Limb (tissue), 2 donors: Measurements from ENCODE around the gene AMPH.
"Not testable (repeated sequence)": the region's sequence is repeated elsewhere in the genome, so short reads cannot be mapped to it uniquely, and the experiment has no call there.

ENCODE experiments used
- DNase-seq, 2 donors: peaks; one replicate each; pipeline ENCODE4 v3.0.0-alpha.2; 2016; ENCODE audit errors: extremely low spot score in 2 of 2

Gene AMPH

GRCh38 chr7:38354271-38354851, 276.8 kb downstream of the AMPH start:
- not testable (repeated sequence) for DNase-seq

DNA sequence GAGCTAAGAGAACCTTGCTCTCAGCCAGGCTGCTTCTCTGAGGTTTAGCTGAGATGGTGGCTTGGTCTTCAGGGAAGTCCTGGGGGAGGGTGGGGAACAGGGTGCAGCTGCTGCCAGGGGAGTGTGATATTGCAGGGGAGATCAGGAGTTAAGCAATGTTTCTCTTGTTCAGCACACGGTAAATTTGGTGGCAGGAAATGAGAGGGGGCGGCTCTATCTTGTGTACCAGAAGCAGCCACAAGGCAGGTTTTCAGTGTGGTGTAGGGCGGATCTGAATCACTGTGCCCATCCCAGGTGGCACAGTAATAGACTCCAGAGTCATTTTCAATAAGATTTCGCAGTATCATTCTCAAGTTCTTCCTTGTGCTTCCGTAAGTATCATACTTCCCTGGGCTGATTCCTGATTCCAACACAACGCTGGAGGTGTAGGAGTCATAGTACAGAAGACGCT, 277.7 kb downstream of the AMPH start:
- DNase-seq: not testable (repeated sequence)

DNA sequence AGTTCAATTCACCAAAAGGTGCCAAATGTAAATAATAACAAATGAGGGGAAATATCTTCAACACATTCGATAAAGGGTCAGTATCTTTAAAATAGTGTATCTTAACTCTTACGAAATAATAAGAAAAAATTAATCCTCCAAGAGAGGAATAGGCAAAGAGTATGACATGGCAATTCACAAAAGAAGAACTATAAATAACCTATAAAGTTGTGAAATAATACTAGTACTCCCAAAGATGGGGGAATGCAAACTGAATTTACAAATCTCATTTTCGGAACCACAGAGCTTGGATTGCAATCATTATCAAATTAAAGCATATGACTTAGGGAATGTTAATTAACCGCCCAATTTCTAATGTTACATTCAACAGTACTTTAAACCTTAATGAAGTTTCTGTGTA, 279.6 kb downstream of the AMPH start:
- no peak for DNase-seq

GRCh38 chr7:38350777-38351176, 280.4 kb downstream of the AMPH start:
- not testable (repeated sequence) for DNase-seq

DNA sequence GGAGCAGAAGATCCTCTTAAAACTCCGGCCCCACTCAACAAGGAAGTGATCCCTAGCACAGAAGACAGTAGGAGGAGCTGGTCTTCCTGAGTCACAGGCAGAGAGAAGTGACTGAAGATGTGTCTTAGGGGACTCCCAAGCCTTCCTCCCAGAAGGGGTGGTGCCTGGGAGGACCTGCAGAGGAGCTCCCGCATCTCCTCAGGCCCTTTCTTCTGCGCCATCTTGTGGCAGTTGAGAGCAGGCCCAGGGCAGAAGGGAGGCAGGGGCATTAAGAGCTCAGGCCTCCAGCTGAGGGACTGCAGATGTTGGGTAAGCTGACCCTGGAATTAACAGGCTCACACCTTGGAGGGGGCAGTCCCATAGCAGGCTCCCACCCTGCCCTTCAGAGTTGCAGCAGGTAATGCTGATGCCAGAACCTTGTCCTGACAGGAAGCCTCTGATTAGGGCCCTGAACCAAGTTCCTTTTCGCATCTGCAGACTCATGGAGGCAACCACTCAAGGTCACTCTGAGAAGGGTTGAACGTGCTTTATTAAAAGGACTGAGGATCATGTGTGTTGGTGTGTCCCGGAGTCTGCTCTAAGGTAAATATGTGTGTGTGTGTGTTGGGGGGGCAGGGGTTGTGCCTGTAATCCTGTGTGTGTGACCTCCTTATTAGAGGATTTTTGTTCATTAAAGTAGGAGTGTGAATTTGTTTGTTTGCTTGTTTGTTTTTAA, 281.1 kb downstream of the AMPH start:
- DNase-seq: not testable (repeated sequence)

GRCh38 chr7:38349126-38349795, 281.9 kb downstream of the AMPH start:
- DNase-seq: not testable (repeated sequence)

DNA sequence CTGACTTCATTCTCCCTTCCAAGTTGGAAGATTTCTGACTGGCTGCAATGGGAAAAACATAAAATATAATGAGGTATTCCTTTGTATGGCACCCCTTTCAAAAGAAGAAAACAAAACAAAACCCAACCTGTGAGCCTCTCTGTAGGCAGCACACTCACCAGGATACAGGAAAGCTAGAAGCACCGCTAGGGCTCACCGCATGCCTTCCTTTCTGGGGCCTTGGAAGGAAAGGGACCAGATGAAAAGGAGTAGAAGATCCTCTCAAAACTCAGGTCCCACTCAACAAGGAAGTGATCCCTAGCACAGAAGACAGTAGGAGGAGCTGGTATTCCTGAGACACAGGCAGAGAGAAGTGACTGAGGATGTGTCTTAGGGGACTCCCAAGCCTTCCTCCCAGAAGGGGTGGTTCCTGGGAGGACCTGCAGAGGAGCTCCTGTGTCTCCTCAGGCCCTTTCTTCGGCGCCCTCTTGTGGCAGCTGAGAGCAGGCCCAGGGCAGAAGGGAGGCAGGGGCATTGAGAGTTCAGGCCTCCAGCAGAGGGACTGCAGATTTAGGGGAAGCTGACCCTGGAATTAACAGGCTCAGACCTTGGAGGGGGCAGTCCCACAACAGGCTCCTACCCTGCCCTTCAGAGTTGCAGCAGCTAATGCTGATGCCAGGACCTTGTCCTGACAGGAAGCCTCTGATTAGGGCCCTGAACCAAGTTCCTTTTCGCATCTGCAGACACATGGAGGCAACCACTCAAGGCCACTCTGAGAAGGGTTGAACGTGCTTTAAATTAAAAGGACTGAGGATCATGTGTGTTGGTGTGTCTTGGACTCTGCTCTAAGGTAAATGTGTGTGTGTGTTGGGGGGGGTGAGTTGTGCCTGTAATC, 285.6 kb downstream of the AMPH start:
- DNase-seq: not testable (repeated sequence)

DNA sequence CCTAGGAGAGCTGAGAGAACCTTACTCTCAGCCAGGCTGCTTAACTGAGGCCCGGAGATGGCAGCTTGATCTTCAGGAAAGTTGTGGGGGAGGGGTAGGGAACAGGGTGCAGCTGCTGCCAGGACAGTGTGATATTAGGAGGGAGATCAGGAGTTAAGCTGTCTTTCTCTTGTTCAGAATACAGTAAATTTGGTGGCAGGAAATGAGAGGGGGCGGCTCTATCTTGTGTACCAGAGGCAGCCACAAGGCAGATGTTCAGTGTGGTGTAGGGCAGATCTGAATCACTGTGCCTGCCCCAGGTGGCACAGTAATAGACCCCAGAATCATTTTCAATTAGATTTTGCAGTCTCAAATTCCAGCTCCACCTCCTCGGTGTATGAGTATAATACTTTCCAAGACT, 286.4 kb downstream of the AMPH start:
- DNase-seq: not testable (repeated sequence)

DNA sequence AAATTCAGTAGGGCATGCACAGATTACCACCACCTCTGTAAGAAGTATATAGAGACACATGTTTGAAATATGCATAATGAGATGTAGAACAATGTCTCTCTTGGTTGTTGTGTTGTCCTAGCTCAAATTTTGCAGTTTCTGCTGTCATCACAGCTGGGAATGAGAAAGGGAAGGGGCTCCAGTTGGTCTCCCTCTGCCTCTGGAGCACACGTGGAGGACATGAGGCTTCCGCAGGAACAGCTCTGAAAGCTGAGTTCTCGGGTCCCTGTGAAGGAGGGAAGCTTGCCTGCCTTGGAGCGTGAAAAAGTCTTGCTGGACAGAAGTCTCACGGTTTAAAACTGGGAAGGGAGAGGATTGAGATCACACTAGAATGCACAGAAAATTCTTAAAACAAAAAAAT, 289.0 kb downstream of the AMPH start:
- not testable (repeated sequence) for DNase-seq

- not testable (repeated sequence) for DNase-seq
Observed at GRCh38 chr7:38341172-38341705, 289.9 kb downstream of the AMPH start.

DNA sequence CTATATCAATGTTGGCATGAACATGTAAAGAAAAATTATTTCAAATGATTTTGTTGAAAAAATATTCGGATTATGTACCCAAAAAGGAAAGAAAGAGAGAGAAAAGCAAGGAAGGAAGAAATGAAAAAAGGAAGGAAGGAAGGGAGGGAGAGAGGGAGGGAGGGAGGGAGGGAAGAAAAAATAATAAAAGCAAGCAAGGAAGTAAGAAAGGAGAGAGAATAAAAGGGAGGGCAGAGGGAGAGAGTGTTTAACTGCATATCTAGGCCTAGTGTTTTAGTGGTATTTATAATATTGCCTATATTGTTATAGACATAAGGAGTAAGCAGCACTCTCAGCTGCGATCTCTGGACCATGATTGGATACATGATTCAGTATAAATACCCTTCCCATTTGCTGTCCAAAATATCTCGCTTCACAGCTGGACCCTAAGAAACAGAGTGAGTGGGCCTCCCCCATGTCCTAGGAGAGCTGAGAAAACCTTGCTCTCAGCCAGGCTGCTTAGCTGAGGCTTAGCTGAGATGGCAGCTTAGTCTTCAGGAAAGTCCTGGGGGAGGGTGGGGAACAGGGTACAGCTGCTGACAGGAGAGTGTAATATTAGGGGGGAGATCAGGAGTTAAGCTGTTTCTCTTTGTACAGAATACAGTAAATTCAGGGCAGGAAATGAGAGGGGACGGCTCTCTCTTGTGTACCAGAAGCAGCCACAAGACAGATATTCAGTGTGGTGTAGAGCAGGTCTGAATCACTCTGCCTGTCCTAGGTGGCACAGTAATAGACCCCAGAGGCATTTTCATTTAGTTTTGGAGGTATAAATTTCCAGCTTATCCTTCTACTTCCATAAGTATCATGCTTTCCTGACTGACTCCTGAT, 291.0 kb downstream of the AMPH start:
- DNase-seq: no peak

- not testable (repeated sequence) for DNase-seq
Observed at GRCh38 chr7:38336148-38336515, 295.0 kb downstream of the AMPH start.

GRCh38 chr7:38335492-38336147, 295.6 kb downstream of the AMPH start:
- peak in 1 of 2 donors; percentile 74 for DNase-seq

- no peak for DNase-seq
Observed at GRCh38 chr7:38335128-38335491, 296.1 kb downstream of the AMPH start.

DNA sequence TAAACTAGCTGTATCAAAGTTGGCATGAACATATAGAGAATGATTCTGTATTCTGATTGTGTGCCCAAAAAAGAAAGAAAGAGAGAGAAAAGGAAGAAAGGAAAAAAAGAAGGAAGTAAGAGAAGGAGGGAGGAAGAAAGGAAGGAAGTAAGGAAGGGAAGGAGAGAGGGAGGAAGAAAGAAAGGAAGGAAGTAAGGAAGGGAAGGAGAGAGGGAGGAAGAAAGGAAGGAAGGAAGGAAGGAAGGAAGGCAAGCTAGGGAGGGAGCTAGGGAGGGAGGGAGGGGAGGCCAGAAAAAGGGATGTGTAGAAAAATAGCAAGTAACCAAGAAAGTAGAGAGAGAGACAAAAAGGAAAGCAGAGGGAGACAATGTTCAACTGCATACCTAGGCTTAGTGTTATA, 297.0 kb downstream of the AMPH start:
- DNase-seq: no peak
